Measurements from ENCODE around the gene WDR72. TPM values are rescaled to one million over a fixed set of nuclear protein-coding genes. Genes with fewer than 3 reads are reported as not detected.

Gene WDR72
- total RNA-seq, 1 donor from 2014 or later = under 0.01 TPM

GRCh38 chr15:53520996-53521395 lies 238.5 kb downstream of the WDR72 start:
- no peaks in the 10 kb centered on the region for H3K36me3 ChIP-seq (ENCODE audit: control insufficient read depth in 3 of 3, insufficient read depth in 3 of 3, low read length in 3 of 3)
- H3K27ac ChIP-seq (ENCODE audit: low read depth, low read length) = no peak overlapping the region
- H3K9ac ChIP-seq (ENCODE audit: low read depth in 1 of 3, low read length in 3 of 3) = no peak overlapping the region
- H3K4me3 ChIP-seq (ENCODE audit: low read length in 3 of 3) = no peak overlapping the region
- H3K27me3 ChIP-seq (ENCODE audit: control insufficient read depth in 3 of 3, insufficient read depth in 3 of 3, low read length in 3 of 3) = no peaks in the 10 kb centered on the region
- no peaks in the 10 kb centered on the region for H3K9me3 ChIP-seq (ENCODE audit: control insufficient read depth in 3 of 3, low read length in 3 of 3)
- no peaks in the 10 kb centered on the region for H3K4me1 ChIP-seq (ENCODE audit: control insufficient read depth in 3 of 3, insufficient read depth in 3 of 3, low read length in 3 of 3)

- H3K36me3 ChIP-seq (ENCODE audit: control insufficient read depth in 3 of 3, insufficient read depth in 3 of 3, low read length in 3 of 3) = no peaks in the 10 kb centered on the region
- no peak overlapping the region for H3K27ac ChIP-seq (ENCODE audit: low read depth, low read length)
- no peaks in the 10 kb centered on the region for H3K4me1 ChIP-seq (ENCODE audit: control insufficient read depth in 3 of 3, insufficient read depth in 3 of 3, low read length in 3 of 3)
- no peak overlapping the region for H3K9ac ChIP-seq (ENCODE audit: low read depth in 1 of 3, low read length in 3 of 3)
- H3K27me3 ChIP-seq (ENCODE audit: control insufficient read depth in 3 of 3, insufficient read depth in 3 of 3, low read length in 3 of 3) = no peaks in the 10 kb centered on the region
- H3K9me3 ChIP-seq (ENCODE audit: control insufficient read depth in 3 of 3, low read length in 3 of 3) = no peaks in the 10 kb centered on the region
- no peak overlapping the region for H3K4me3 ChIP-seq (ENCODE audit: low read length in 3 of 3)
These were observed 246.0 kb downstream of the WDR72 start for GRCh38 chr15:53513431-53513830.

- H3K36me3 ChIP-seq (ENCODE audit: control insufficient read depth in 3 of 3, insufficient read depth in 3 of 3, low read length in 3 of 3) = no peaks in the 10 kb centered on the region
- no peaks in the 10 kb centered on the region for H3K4me1 ChIP-seq (ENCODE audit: control insufficient read depth in 3 of 3, insufficient read depth in 3 of 3, low read length in 3 of 3)
- no peak overlapping the region for H3K9ac ChIP-seq (ENCODE audit: low read depth in 1 of 3, low read length in 3 of 3)
- no peak overlapping the region for H3K27ac ChIP-seq (ENCODE audit: low read depth, low read length)
- no peaks in the 10 kb centered on the region for H3K9me3 ChIP-seq (ENCODE audit: control insufficient read depth in 3 of 3, low read length in 3 of 3)
- H3K4me3 ChIP-seq (ENCODE audit: low read length in 3 of 3) = no peak overlapping the region
- H3K27me3 ChIP-seq (ENCODE audit: control insufficient read depth in 3 of 3, insufficient read depth in 3 of 3, low read length in 3 of 3) = no peaks in the 10 kb centered on the region
These were observed 247.4 kb downstream of the WDR72 start for GRCh38 chr15:53512029-53512428.

- no peak overlapping the region for H3K4me3 ChIP-seq (ENCODE audit: low read length in 3 of 3)
- no peaks in the 10 kb centered on the region for H3K9me3 ChIP-seq (ENCODE audit: control insufficient read depth in 3 of 3, low read length in 3 of 3)
- H3K27me3 ChIP-seq (ENCODE audit: control insufficient read depth in 3 of 3, insufficient read depth in 3 of 3, low read length in 3 of 3) = no peaks in the 10 kb centered on the region
- H3K9ac ChIP-seq (ENCODE audit: low read depth in 1 of 3, low read length in 3 of 3) = no peak overlapping the region
- no peak overlapping the region for H3K27ac ChIP-seq (ENCODE audit: low read depth, low read length)
- H3K36me3 ChIP-seq (ENCODE audit: control insufficient read depth in 3 of 3, insufficient read depth in 3 of 3, low read length in 3 of 3) = no peaks in the 10 kb centered on the region
- no peaks in the 10 kb centered on the region for H3K4me1 ChIP-seq (ENCODE audit: control insufficient read depth in 3 of 3, insufficient read depth in 3 of 3, low read length in 3 of 3)
These were observed 248.3 kb downstream of the WDR72 start for GRCh38 chr15:53511175-53511574.

- Histone ChIP-seq H3K4me3 (ENCODE audit: low read length in 3 of 3) (no peak overlapping the region), H3K4me1 (ENCODE audit: control insufficient read depth in 3 of 3, insufficient read depth in 3 of 3, low read length in 3 of 3) (no peaks in the 10 kb centered on the region)
These were observed 253.1 kb downstream of the WDR72 start for GRCh38 chr15:53506370-53506769.

GRCh38 chr15:53498996-53499395 lies 260.5 kb downstream of the WDR72 start:
- no peaks in the 10 kb centered on the region for H3K4me1 ChIP-seq (ENCODE audit: control insufficient read depth in 3 of 3, insufficient read depth in 3 of 3, low read length in 3 of 3)
- no peaks in the 10 kb centered on the region for H3K9me3 ChIP-seq (ENCODE audit: control insufficient read depth in 3 of 3, low read length in 3 of 3)
- no peak overlapping the region for H3K4me3 ChIP-seq (ENCODE audit: low read length in 3 of 3)
- H3K9ac ChIP-seq (ENCODE audit: low read depth in 1 of 3, low read length in 3 of 3) = no peak overlapping the region
- no peaks in the 10 kb centered on the region for H3K36me3 ChIP-seq (ENCODE audit: control insufficient read depth in 3 of 3, insufficient read depth in 3 of 3, low read length in 3 of 3)
- no peaks in the 10 kb centered on the region for H3K27me3 ChIP-seq (ENCODE audit: control insufficient read depth in 3 of 3, insufficient read depth in 3 of 3, low read length in 3 of 3)
- H3K27ac ChIP-seq (ENCODE audit: low read depth, low read length) = no peak overlapping the region

More at GRCh38 chr15:53506370-53506769, 253.1 kb downstream of the WDR72 start:
- Histone ChIP-seq H3K27ac (ENCODE audit: low read depth, low read length) (no peak overlapping the region), H3K9ac (ENCODE audit: low read depth in 1 of 3, low read length in 3 of 3) (no peak overlapping the region), H3K9me3 (ENCODE audit: control insufficient read depth in 3 of 3, low read length in 3 of 3) (no peaks in the 10 kb centered on the region), H3K36me3 (ENCODE audit: control insufficient read depth in 3 of 3, insufficient read depth in 3 of 3, low read length in 3 of 3) (no peaks in the 10 kb centered on the region), H3K27me3 (ENCODE audit: control insufficient read depth in 3 of 3, insufficient read depth in 3 of 3, low read length in 3 of 3) (no peaks in the 10 kb centered on the region)

- no peak overlapping the region for H3K4me3 ChIP-seq (ENCODE audit: low read length in 3 of 3)
- H3K27me3 ChIP-seq (ENCODE audit: control insufficient read depth in 3 of 3, insufficient read depth in 3 of 3, low read length in 3 of 3) = no peaks in the 10 kb centered on the region
- H3K4me1 ChIP-seq (ENCODE audit: control insufficient read depth in 3 of 3, insufficient read depth in 3 of 3, low read length in 3 of 3) = no peaks in the 10 kb centered on the region
- H3K36me3 ChIP-seq (ENCODE audit: control insufficient read depth in 3 of 3, insufficient read depth in 3 of 3, low read length in 3 of 3) = no peaks in the 10 kb centered on the region
- no peak overlapping the region for H3K9ac ChIP-seq (ENCODE audit: low read depth in 1 of 3, low read length in 3 of 3)
- no peaks in the 10 kb centered on the region for H3K9me3 ChIP-seq (ENCODE audit: control insufficient read depth in 3 of 3, low read length in 3 of 3)
- no peak overlapping the region for H3K27ac ChIP-seq (ENCODE audit: low read depth, low read length)
These were observed 269.1 kb downstream of the WDR72 start for GRCh38 chr15:53490341-53490740.

- no peaks in the 10 kb centered on the region for H3K4me1 ChIP-seq (ENCODE audit: control insufficient read depth in 3 of 3, insufficient read depth in 3 of 3, low read length in 3 of 3)
- no peaks in the 10 kb centered on the region for H3K27me3 ChIP-seq (ENCODE audit: control insufficient read depth in 3 of 3, insufficient read depth in 3 of 3, low read length in 3 of 3)
- H3K9ac ChIP-seq (ENCODE audit: low read depth in 1 of 3, low read length in 3 of 3) = no peak overlapping the region
- no peak overlapping the region for H3K27ac ChIP-seq (ENCODE audit: low read depth, low read length)
- H3K9me3 ChIP-seq (ENCODE audit: control insufficient read depth in 3 of 3, low read length in 3 of 3) = no peaks in the 10 kb centered on the region
- H3K4me3 ChIP-seq (ENCODE audit: low read length in 3 of 3) = no peak overlapping the region
- no peaks in the 10 kb centered on the region for H3K36me3 ChIP-seq (ENCODE audit: control insufficient read depth in 3 of 3, insufficient read depth in 3 of 3, low read length in 3 of 3)
These were observed 277.4 kb downstream of the WDR72 start for GRCh38 chr15:53482055-53482454.

GRCh38 chr15:53477981-53478766 lies 281.3 kb downstream of the WDR72 start:
- Histone ChIP-seq H3K36me3 (ENCODE audit: control insufficient read depth in 3 of 3, insufficient read depth in 3 of 3, low read length in 3 of 3) (no peaks in the 10 kb centered on the region), H3K27ac (ENCODE audit: low read depth, low read length) (no peak overlapping the region), H3K9ac (ENCODE audit: low read depth in 1 of 3, low read length in 3 of 3) (no peak overlapping the region), H3K4me1 (ENCODE audit: control insufficient read depth in 3 of 3, insufficient read depth in 3 of 3, low read length in 3 of 3) (no peaks in the 10 kb centered on the region), H3K4me3 (ENCODE audit: low read length in 3 of 3) (no peak overlapping the region), H3K9me3 (ENCODE audit: control insufficient read depth in 3 of 3, low read length in 3 of 3) (no peaks in the 10 kb centered on the region), H3K27me3 (ENCODE audit: control insufficient read depth in 3 of 3, insufficient read depth in 3 of 3, low read length in 3 of 3) (no peaks in the 10 kb centered on the region)

GRCh38 chr15:53473886-53474285 lies 285.6 kb downstream of the WDR72 start:
- Histone ChIP-seq H3K27ac (ENCODE audit: low read depth, low read length) (no peak overlapping the region), H3K4me1 (ENCODE audit: control insufficient read depth in 3 of 3, insufficient read depth in 3 of 3, low read length in 3 of 3) (no peaks in the 10 kb centered on the region), H3K9me3 (ENCODE audit: control insufficient read depth in 3 of 3, low read length in 3 of 3) (no peaks in the 10 kb centered on the region), H3K9ac (ENCODE audit: low read depth in 1 of 3, low read length in 3 of 3) (no peak overlapping the region), H3K4me3 (ENCODE audit: low read length in 3 of 3) (no peak overlapping the region), H3K27me3 (ENCODE audit: control insufficient read depth in 3 of 3, insufficient read depth in 3 of 3, low read length in 3 of 3) (no peaks in the 10 kb centered on the region), H3K36me3 (ENCODE audit: control insufficient read depth in 3 of 3, insufficient read depth in 3 of 3, low read length in 3 of 3) (no peaks in the 10 kb centered on the region)

All from skeletal muscle tissue (tissue), 4 donors.